ENCODE data around the gene SLC22A3. TPM values are rescaled to one million over a fixed set of nuclear protein-coding genes. Genes with fewer than 3 reads are reported as not detected.

Gene SLC22A3
- total RNA-seq, 4 donors from 2014 or later = 49.5 to 75.4 (median 58.2) TPM

DNA sequence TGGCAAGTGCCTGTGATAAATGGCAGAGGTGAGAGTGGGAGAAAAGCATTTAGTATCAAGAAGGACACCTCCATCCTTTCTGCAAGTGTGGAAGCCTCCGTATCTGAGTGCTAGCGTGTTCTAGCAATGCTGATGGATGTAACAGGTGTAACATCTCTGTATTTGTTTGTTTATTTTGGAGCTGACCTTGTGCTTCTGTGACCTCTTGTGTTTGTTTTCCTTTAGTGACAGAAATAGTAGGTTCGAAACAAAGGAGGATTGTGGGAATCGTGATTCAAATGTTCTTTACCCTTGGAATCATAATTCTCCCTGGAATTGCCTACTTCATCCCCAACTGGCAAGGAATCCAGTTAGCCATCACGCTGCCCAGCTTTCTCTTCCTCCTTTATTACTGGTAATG, 60.4 kb downstream of the SLC22A3 start:
- H3K4me3 ChIP-seq = no peak overlapping the region
- no peaks in the 10 kb centered on the region for H3K9me3 ChIP-seq
- ATAC-seq = peak in 1 of 2 donors; percentile 63
- in situ Hi-C loops (cut with MboI; ENCODE audit: low sequenced_read_pairs in 4 of 4) = no loop called here
- H3K4me1 ChIP-seq = no peaks in the 10 kb centered on the region
- no peaks in the 10 kb centered on the region for H3K36me3 ChIP-seq
- H3K27ac ChIP-seq = peak overlapping the region in 1 of 4 donors; percentile 21
- TF ChIP-seq, protein P1, sequence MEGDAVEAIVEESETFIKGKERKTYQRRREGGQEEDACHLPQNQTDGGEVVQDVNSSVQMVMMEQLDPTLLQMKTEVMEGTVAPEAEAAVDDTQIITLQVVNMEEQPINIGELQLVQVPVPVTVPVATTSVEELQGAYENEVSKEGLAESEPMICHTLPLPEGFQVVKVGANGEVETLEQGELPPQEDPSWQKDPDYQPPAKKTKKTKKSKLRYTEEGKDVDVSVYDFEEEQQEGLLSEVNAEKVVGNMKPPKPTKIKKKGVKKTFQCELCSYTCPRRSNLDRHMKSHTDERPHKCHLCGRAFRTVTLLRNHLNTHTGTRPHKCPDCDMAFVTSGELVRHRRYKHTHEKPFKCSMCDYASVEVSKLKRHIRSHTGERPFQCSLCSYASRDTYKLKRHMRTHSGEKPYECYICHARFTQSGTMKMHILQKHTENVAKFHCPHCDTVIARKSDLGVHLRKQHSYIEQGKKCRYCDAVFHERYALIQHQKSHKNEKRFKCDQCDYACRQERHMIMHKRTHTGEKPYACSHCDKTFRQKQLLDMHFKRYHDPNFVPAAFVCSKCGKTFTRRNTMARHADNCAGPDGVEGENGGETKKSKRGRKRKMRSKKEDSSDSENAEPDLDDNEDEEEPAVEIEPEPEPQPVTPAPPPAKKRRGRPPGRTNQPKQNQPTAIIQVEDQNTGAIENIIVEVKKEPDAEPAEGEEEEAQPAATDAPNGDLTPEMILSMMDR (IDR thresholded peaks at IDR 0.05 in 4 of 5, conservative IDR thresholded peaks at IDR 0.05 in 1 of 5) = no peak
- no peak for TF ChIP-seq POLR2A (IDR thresholded peaks at IDR 0.05)
- no peak for DNase-seq
- H3K27me3 ChIP-seq = no peaks in the 10 kb centered on the region
- intact Hi-C loops (cut with DNase I; ENCODE audit: low total_unique reads) = no loop called here

DNA sequence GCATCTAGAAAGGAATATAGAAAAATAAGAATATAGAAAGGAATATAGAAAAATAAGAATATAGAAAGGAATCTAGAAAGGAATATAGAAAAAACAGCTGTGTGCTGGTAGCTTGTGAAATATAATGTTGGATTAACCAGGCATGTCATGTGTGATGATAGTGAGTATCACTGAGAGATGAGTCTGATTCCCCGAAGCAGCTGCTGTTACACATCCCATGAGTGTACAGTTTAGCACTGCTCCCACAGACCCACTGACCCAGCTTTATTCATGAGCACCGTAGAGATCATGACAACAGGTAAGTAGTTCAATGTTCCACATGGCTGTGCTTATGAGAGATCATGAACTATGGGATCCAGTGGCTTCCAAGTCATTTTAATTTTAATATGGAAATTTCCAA, 64.8 kb downstream of the SLC22A3 start:
- no peak for DNase-seq
- TF ChIP-seq, protein P1 (IDR thresholded peaks at IDR 0.05 in 4 of 5, conservative IDR thresholded peaks at IDR 0.05 in 1 of 5) = no peak
- TF ChIP-seq POLR2A (IDR thresholded peaks at IDR 0.05) = no peak
- no peaks in the 10 kb centered on the region for H3K9me3 ChIP-seq
- intact Hi-C loops (cut with DNase I; ENCODE audit: low total_unique reads) = no loop called here
- in situ Hi-C loops (cut with MboI; ENCODE audit: low sequenced_read_pairs in 4 of 4) = no loop called here
- peak overlapping the region in 1 of 4 donors; percentile 22 for H3K27ac ChIP-seq
- H3K27me3 ChIP-seq = no peaks in the 10 kb centered on the region
- H3K4me1 ChIP-seq = no peaks in the 10 kb centered on the region
- no peaks in the 10 kb centered on the region for H3K36me3 ChIP-seq
- ATAC-seq = no peak
- H3K4me3 ChIP-seq = no peak overlapping the region

DNA sequence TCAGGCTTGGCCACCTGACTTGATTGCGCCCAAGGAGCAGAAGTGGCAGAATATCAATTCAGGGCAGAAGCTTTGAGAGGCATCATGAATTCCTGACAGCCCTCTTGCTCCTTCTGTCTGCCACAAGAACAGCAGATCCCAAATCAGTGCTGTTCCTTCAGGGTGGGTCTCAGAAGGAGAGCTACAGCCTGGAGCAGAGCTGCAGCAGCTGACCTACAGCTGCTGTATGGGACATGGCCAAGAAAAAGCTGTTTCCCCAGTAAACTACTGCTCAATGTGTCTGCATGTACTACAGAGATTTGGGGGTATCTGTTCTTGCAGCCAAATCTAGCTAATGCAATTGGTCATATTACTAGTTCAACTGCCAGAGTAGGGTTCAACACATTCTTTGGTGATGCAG, 69.0 kb downstream of the SLC22A3 start:
- intact Hi-C loops (cut with DNase I; ENCODE audit: low total_unique reads) (no loop called here), in situ Hi-C loops (cut with MboI; ENCODE audit: low sequenced_read_pairs in 4 of 4) (no loop called here)
- TF ChIP-seq POLR2A (IDR thresholded peaks at IDR 0.05) = no peak
- TF ChIP-seq, protein P1 (IDR thresholded peaks at IDR 0.05 in 4 of 5, conservative IDR thresholded peaks at IDR 0.05 in 1 of 5) = no peak
- Histone ChIP-seq H3K4me3 (no peak overlapping the region), H3K4me1 (no peaks in the 10 kb centered on the region), H3K9me3 (no peaks in the 10 kb centered on the region), H3K27me3 (no peaks in the 10 kb centered on the region), H3K27ac (no peak overlapping the region), H3K36me3 (no peaks in the 10 kb centered on the region)
- no peak for ATAC-seq
- no peak for DNase-seq

DNA sequence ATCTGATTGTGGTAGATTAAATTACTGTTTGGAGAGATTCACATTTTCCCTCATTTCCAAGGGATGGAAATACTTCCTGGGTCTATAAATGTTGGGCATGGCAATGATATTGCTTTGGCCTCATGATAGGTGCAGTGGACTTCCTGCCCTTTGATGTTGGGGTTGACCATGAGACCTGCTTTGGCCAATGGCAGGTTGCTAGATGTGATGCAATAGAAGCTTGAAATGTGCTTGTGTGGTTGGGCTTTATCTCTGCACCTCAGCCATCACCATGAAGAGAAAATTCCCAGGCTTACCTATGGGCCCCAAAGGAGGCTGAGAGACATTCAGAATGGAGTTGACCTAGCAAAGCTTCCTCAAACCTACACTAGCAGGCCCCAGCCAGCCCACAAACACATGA, 69.4 kb downstream of the SLC22A3 start:
- DNase-seq = no peak
- Histone ChIP-seq H3K27ac (no peak overlapping the region), H3K4me1 (no peaks in the 10 kb centered on the region), H3K4me3 (no peak overlapping the region), H3K36me3 (no peaks in the 10 kb centered on the region), H3K9me3 (no peaks in the 10 kb centered on the region), H3K27me3 (no peaks in the 10 kb centered on the region)
- TF ChIP-seq POLR2A (IDR thresholded peaks at IDR 0.05) = no peak
- TF ChIP-seq, protein P1 (IDR thresholded peaks at IDR 0.05 in 4 of 5, conservative IDR thresholded peaks at IDR 0.05 in 1 of 5) = no peak
- intact Hi-C loops (cut with DNase I; ENCODE audit: low total_unique reads) = no loop called here
- ATAC-seq = no peak
- in situ Hi-C loops (cut with MboI; ENCODE audit: low sequenced_read_pairs in 4 of 4) = no loop called here

DNA sequence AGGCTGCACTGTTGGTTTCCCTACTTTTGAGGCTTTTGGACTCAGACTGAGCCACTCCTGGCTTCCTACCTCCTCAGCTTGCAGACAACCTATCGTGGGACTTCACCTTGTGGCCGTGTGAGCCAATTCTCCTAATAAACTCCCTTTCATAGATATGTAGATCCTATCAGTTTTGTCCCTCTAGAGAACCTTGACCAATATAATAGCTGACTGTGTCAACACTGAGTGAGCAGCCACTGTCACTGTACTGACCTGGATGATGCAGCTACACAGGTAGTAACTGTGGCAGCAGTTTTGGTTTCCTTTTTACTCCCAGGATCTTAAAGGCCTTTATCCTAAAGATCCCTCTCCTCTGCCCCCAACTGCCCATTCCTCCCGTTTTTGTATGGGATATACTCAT, 70.2 kb downstream of the SLC22A3 start:
- intact Hi-C loops (cut with DNase I; ENCODE audit: low total_unique reads) (no loop called here), in situ Hi-C loops (cut with MboI; ENCODE audit: low sequenced_read_pairs in 4 of 4) (no loop called here)
- Histone ChIP-seq H3K27ac (no peak overlapping the region), H3K27me3 (no peaks in the 10 kb centered on the region), H3K4me1 (no peaks in the 10 kb centered on the region), H3K9me3 (no peaks in the 10 kb centered on the region), H3K4me3 (no peak overlapping the region), H3K36me3 (no peaks in the 10 kb centered on the region)
- no peak for ATAC-seq
- no peak for DNase-seq
- TF ChIP-seq, protein P1 (IDR thresholded peaks at IDR 0.05 in 4 of 5, conservative IDR thresholded peaks at IDR 0.05 in 1 of 5) = no peak
